ENCODE data around the gene DCANP1.

DNA sequence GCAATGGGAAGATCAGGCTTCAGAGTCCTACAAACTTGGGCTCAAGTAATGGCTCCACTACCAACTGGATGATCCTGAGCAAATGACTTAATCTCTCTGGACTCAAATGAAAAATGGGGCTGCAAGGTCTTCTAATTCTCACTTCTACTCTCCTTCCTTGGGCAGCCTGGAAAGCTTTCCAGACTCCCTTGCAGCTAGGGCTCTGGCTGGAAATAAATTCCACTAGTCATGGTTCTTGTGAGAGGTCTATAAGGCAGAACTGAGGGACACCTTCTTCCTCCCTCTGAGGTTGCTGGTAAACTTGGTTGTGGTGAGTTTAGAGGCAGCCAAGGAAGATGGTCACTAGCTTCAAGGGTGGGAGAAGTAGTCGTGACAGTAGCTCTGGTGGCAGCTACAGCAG, 18.6 kb downstream of the DCANP1 start:
- TF ChIP-seq EP300 (IDR thresholded peaks at IDR 0.05; ENCODE audit: low read depth in 2 of 2, low read length in 2 of 2) (no peak), EP300 (CRISPR knock-in tag; IDR thresholded peaks at IDR 0.05; ENCODE audit: borderline replicate concordance) (no peak), IRF1 (CRISPR knock-in tag; IDR thresholded peaks at IDR 0.05; ENCODE audit: low read depth) (no peak), ZNF720 (CRISPR knock-in tag; IDR thresholded peaks at IDR 0.05) (no peak), FOXM1 (CRISPR knock-in tag; IDR thresholded peaks at IDR 0.05) (no peak), ZSCAN29 (CRISPR knock-in tag; conservative IDR thresholded peaks at IDR 0.05) (no peak), RELA (CRISPR knock-in tag; IDR thresholded peaks at IDR 0.05) (no peak)
- TF ChIP-seq, protein P1, sequence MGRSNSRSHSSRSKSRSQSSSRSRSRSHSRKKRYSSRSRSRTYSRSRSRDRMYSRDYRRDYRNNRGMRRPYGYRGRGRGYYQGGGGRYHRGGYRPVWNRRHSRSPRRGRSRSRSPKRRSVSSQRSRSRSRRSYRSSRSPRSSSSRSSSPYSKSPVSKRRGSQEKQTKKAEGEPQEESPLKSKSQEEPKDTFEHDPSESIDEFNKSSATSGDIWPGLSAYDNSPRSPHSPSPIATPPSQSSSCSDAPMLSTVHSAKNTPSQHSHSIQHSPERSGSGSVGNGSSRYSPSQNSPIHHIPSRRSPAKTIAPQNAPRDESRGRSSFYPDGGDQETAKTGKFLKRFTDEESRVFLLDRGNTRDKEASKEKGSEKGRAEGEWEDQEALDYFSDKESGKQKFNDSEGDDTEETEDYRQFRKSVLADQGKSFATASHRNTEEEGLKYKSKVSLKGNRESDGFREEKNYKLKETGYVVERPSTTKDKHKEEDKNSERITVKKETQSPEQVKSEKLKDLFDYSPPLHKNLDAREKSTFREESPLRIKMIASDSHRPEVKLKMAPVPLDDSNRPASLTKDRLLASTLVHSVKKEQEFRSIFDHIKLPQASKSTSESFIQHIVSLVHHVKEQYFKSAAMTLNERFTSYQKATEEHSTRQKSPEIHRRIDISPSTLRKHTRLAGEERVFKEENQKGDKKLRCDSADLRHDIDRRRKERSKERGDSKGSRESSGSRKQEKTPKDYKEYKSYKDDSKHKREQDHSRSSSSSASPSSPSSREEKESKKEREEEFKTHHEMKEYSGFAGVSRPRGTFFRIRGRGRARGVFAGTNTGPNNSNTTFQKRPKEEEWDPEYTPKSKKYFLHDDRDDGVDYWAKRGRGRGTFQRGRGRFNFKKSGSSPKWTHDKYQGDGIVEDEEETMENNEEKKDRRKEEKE (IDR thresholded peaks at IDR 0.05), result no peak

All from HepG2 (cell line).